Left ventricle myocardium superior (tissue), 1 donor: Measurements from ENCODE around the gene COBLL1. TPM values are rescaled to one million over a fixed set of nuclear protein-coding genes. Genes with fewer than 3 reads are reported as not detected.
A peak's percentile ranks its signal among the peaks of the same experiment; 100 is the strongest.
"Not testable (repeated sequence)": the region's sequence is repeated elsewhere in the genome, so short reads cannot be mapped to it uniquely, and the experiment has no call there.

Source experiments
- ATAC-seq: fragments of 200-7000 bp; cut with Tn5 transposase; one replicate; pipeline ENCODE4 v1.9.1; 2020; ENCODE audit warnings: mild to moderate bottlenecking, moderate library complexity
- DNase-seq: peaks from one replicate; pipeline ENCODE4 v3.0.0-alpha.2; 2020
- intact Hi-C: fragments of 100-400 bp; cut with micrococcal nuclease; formaldehyde crosslinking; loops from one replicate; pipeline ENCODE4 v1.11.0; 2022
- total RNA-seq: library from RNA; stranded (reverse); fragmentation: NEBNext Ultra II Directional; extraction: Animal tissue kit (Norgen Biotek cat#: 25700); gene quantifications from one replicate; pipeline ENCODE4 v1.2.1, GENCODE V29; 2021
- donor health status: DM: no; HTN: yes; CAD: no; lungs with severe emphysema.

COBLL1 gene
- total RNA-seq, 1 donor from 2014 or later, result 17.0 TPM

DNA sequence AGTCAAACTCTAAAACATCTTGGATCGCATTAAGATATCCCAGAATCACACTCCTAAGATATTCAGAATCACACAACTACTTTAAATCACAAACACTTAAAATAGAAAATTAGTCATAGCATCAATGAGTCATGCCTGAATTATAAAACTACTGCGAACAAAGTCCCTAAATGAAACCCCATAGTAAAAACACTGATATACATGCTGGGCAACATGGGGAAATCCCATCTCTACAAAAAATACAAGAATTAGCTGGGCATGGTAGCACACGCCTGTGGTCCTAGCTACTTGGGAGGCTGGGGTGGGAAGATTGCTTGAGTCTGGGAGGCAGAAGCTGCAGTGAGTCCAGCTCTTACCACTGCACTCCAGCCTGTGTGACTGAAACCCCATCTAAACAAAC is 101.7 kb downstream of the COBLL1 start:
- DNase-seq (no peak), ATAC-seq (peak; percentile 44)
- intact Hi-C loops, result no loop called here

DNA sequence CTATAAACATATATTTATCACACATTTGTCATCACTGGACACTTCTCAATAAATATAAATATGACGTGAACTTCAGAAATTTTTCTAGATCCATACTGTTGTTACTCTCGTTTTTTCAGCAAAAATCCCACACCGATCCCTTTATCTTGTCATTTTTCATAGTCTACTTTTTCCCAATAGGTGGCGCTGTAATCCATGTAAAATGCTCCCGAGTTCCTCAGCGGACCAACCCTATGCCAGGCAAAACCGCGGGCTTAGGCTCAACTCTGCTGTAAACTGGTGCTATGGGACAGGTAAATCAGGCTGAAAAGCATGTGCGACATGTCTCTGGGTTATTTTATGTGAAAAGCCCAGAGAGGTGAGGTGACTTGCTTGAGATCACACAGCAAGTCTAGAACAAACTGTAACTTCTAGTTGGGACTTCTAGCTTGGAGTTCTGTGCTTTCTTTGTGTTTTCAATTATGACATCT is 104.0 kb downstream of the COBLL1 start:
- intact Hi-C loops, result loop anchor here (1.0 kb wide), 1 partner anchor 180 kb away; no protein-coding TSS in a partner anchor
- ATAC-seq (peak; percentile 85), DNase-seq (peak; percentile 54)

DNA sequence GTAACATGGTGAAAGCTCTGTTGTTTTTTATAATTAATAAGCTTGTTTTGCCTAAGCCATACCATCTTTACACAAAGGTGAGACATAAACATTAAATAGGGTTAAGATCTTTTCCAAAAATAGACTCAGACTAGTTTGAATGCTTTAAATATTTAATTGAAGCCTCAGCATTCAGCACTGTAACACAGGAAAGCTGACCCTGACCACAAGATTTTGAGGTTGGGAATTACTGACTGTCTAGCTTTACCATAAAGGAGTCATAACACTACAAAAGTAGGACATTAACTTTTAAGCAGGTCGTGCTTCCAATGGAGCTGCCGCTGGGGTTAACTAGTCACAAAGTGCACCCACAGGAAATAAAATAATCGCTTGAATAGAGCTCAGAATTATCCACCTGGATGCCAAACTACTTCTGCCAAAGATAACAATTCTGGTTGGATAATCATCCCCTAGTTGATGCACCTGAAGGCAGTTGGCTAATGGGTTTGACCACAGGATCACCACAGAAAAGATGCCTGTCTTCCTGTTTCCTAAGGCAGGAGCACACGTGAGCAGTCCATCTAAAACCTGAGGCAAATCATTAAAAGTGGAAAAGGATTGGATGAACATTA is 106.2 kb downstream of the COBLL1 start:
- no peak for ATAC-seq
- no peak for DNase-seq
- intact Hi-C loops, result no loop called here

DNA sequence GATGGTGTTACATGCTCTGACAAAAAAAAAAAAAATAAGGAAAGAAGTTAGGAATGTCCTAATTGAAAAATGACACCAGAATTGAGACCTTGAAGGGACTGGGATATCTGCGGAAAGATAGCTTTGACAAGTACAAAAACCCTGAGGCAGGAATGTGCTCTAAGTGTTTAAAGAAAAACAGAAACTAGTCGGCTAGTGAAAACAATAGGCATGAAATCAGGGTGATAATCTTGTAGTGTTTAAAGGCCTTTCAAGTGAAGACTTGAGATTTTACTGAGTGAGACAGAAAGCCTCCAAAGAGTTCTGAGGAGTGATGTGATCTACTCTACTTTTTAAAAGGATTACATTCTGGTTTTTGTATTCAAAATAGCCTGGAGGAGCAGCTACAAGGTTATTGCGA is 107.4 kb downstream of the COBLL1 start:
- DNase-seq (no peak), ATAC-seq (no peak)
- intact Hi-C loops, result no loop called here

DNA sequence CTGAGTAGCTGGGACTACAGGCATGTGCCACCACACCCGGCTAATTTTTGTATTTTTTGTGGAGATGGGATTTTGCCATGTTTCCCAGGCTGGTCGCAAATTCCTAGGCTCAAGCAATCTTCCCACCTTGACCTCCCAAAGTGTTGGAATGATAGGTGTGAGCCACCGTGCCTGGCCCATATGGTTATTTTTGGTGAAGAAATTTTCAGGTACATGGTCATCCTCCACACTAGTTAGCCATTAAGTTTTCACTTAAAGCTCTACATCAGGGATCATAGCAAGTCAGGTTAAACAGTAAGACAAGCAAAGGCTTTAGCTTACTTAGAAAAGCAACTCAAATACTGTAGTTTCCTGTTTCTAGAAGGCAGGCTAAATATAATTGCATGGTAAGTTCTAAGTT is 116.1 kb downstream of the COBLL1 start:
- DNase-seq, result no peak
- no peak for ATAC-seq
- intact Hi-C loops, result no loop called here

DNA sequence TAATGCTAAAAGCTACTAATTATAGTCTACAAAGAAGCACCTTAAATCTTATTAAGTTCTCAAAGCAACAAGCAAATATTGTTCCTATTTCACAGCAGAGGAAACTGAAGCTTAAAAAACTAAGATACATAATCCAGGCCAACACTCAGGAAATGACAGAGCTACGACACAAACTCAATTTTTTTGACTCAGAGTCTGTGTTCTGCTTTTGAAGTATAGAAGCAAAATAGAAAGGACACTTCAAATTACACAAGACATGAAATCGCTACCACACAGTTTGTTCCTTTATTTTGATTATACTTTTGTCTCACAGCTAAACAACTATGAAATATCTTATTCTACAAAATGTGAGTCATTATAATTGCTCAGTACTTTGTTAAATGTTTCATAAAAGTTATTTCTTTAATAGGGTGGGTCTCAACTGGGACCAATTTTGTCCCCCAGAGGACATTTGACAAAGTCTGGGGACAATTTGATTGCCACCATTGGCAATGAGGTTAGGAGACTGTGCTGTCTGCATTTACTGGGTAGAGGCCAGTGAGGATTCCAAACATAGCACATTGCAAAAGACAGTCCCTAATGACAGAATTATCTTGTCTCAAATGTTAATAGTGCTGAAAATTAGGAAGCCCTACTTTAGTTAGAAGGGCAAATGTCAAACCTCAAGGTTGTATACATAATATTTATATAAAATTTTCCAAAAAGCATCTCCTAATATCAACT is 118.8 kb downstream of the COBLL1 start:
- peak; percentile 67 for ATAC-seq
- intact Hi-C loops, result no loop called here
- no peak for DNase-seq

DNA sequence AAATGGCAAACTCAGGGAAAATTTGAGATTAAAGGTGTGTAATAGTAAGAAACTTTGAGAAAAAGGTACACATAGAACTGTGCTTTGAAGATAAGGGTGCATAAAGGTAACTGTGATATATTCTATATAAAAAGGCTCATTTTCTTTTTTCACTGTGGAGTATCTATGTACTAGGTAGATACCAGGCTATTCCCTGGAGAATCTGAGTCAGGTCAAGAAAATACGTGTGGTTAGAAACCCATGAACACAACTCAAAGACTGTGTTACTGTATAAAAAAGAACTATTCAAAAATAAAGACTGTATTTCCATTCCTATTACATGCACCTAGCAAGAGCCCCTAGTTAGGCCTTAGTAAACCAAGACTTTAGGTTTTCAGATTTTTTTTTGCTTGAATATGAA is 120.2 kb downstream of the COBLL1 start:
- DNase-seq (no peak), ATAC-seq (no peak)
- intact Hi-C loops, result no loop called here

DNA sequence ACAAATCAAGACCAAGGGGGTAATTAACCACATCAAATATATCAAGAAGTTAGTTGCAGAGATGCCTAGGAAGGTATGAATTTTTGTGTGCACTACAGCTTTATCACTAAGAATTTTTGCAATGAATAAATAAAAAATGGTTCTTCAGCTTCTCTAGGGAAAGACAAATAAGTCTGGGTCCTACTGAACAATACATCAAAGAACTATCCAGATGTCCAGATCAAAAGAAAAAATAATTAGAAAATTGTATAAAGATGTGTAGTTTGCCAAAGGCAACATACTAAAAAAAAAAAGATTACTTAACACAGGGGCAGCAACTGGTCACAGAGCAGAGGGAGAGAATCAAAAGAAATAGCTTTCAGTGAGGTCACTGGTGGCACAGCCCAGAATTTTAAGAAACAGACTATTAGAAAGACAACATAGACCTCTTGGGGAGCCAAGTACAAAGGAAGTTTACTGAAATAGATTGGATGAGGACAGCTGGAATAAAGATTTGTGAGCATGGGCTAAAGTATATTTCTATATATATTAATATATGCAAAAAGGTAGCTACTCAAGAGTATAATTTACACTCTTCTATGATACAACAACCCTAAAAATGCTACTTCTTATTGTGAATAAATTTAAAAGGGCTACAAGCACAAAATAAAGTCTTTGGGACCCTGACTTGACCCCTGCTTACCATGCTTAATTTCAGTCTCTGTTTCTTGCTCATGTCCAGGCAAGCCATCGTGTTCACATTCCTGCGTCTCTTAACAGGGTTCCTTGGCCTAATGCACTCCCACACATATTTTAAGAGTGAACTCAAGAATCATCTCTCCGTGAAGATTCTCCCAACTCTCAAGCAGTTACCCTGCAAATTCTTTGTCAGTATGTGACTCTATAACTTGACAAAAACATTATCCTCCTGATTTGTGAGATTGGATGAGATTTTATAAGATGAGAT is 121.4 kb downstream of the COBLL1 start:
- intact Hi-C loops, result loop anchor here (10.0 kb wide), 1 partner anchor 155 kb away; no protein-coding TSS in a partner anchor
- peak; percentile 47 for ATAC-seq
- DNase-seq, result no peak

DNA sequence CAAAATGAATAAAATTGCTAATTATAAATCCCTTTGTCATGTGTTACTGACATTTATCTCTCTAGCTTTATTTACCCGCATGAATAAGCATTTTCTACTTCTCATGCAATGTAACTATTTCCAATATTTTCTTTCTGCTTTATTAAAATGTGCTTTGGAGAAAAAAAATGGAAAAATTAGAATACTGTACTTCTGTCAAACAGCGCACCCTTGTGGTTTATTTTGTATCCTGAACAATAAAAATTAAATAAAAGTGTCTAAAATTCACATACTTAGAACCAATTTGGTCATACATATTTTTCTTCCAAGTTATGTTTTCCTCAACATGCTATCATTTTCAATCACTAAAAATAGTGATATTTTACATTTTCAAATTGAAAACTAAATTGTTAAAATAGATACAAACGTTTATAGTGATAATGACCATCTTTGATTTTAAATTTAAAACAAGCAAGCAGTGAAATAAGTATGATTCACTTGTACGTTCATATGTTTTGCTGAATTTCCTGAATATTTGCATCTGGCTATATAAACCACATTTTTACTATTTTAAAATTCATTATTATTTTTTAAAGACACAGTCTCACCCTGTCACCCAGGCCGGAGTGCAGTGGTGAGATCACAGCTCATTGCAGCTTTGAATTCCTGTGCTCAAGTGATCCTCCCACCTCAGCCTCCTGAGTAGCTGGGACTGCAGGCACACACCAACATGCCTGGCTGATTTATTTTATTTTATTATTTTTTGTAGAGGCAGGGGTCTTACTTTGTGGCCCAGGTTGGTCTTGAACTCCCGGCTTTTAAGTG is 124.4 kb downstream of the COBLL1 start:
- intact Hi-C loops, result loop anchor here (10.0 kb wide), 1 partner anchor 152 kb away; no protein-coding TSS in a partner anchor
- ATAC-seq, result no peak

DNA sequence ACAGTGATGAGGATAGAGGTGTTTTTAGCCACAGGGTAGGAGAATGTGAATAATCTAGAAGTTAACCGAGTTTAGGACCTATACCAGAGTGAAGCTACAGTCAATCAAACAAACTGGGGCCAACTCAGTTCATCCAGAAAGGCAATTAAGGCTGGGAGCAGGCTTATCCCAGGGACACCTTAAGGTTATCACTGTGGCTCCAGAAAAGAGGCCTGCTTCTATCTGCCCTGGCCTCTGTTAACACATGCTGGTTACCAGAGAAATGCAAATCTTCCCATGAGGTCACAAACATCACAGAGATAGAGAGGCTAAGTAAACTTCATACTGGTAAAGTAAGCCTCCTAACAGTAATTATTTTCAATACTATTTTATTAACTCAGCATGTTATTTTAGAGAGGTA is 127.2 kb downstream of the COBLL1 start:
- ATAC-seq, result peak; percentile 65
- no peak for DNase-seq
- intact Hi-C loops, result loop anchor here (10.0 kb wide), 1 partner anchor 150 kb away; no protein-coding TSS in a partner anchor

More for the DNA sequence above, 124.4 kb downstream of the COBLL1 start:
- DNase-seq, result no peak

DNA sequence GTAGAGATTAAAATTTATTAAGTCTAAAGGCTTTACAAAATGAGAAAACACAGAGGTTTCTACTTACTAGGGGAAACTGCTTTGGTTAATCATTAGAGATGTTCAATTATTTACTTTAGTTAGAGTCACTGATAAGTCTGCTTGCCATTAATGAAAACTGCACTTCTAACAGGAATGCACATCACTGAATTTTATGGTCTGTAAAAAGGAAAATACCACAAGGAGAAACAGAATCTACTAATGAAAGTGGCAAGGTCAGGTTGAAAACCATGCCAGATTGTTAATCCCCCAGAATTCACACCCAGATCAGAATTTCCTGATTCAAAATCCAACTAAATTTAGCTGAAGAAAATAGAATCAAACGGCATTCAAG is 129.9 kb downstream of the COBLL1 start:
- ATAC-seq (no peak), DNase-seq (no peak)
- intact Hi-C loops, result loop anchor here (10.0 kb wide), 1 partner anchor 147 kb away; no protein-coding TSS in a partner anchor

DNA sequence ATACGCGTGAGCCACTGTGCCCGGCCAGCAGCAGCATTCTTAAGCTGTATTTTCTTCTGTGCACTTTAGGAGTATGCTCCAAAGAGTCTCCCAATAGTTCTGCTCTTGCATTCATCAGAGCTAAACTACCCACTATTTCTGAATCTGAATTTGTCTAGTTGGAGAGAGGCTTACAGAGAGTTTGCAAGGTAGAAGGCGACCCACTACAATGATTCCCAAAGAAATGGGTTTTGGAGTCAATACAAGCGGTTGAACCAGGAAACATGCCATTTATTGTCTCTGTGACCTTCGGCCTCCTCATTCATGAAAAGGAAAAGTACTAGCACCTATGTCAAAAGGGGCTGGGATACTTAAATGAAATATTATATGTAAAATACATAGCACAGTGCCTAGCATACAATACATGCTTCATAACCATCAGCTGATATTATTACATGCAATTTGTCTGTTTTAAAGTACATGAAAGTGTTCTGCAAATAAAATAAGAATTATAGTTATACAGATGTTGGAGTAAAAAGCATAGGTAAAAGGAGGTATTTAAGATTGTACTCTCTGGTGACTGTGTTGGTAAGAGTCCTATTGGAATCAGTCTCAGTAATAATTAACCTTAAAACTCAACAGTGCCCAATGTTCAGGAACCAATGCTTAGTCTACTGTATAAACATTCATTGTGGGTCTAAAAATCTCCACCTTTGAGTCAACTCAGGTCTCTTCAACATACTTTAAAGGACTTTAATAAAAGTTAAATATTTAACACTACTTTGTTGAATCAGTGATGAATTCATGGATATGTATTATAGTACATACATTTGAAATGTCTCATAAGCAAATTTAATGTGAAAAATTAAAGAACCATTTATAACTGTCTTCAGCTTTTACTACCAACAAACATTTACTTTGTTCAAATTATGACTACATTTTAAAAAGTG is 130.5 kb downstream of the COBLL1 start:
- intact Hi-C loops, result loop anchor here (10.0 kb wide), 1 partner anchor 146 kb away; no protein-coding TSS in a partner anchor
- ATAC-seq (no peak), DNase-seq (no peak)

DNA sequence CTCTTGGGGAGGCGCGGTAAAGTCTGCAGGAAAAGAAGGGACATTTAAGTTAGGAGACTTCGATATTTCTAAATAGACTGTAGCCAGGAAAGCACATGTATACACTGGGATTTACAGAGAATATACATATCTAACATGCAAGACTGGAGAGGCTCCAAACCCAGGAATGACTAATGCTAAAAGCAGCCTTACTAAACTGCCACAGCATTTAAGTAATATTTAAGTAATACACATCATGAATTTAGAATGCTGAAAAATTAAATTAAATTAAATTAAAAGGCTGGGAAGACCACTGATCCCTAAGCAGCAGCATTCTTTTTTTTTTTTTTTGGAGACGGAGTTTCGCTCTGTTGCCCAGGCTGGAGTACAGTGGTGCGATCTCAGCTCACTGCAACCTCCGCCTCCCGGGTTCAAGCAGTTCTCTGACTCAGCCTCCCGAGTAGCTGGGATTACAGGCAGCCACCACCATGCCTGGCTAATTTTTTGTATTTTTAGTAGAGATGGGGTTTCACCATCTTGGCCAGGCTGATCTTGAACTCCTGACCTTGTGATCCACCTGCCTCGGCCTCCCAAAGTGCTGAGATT is 131.3 kb downstream of the COBLL1 start:
- intact Hi-C loops, result loop anchor here (10.0 kb wide), 1 partner anchor 146 kb away; no protein-coding TSS in a partner anchor
- ATAC-seq, DNase-seq: not testable (repeated sequence)

DNA sequence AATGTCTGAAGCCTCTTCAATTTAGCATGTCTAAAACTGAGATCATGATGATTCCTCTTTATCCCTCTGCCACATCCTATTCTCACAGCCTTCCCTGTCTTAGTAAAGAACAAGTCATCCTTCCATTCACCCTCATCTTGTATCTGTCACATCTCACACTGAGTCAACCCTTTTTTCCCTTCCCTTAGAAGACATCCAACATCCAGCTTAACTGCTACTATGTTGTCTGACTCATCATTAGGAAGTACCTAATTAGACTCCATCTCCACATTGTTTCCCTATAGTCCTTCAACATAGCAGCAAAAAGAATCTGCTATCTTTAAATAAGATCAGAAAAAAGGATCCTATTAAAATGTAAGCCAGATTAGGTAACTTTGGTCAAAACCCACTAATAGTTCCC is 135.1 kb downstream of the COBLL1 start:
- no peak for DNase-seq
- intact Hi-C loops, result no loop called here
- no peak for ATAC-seq

DNA sequence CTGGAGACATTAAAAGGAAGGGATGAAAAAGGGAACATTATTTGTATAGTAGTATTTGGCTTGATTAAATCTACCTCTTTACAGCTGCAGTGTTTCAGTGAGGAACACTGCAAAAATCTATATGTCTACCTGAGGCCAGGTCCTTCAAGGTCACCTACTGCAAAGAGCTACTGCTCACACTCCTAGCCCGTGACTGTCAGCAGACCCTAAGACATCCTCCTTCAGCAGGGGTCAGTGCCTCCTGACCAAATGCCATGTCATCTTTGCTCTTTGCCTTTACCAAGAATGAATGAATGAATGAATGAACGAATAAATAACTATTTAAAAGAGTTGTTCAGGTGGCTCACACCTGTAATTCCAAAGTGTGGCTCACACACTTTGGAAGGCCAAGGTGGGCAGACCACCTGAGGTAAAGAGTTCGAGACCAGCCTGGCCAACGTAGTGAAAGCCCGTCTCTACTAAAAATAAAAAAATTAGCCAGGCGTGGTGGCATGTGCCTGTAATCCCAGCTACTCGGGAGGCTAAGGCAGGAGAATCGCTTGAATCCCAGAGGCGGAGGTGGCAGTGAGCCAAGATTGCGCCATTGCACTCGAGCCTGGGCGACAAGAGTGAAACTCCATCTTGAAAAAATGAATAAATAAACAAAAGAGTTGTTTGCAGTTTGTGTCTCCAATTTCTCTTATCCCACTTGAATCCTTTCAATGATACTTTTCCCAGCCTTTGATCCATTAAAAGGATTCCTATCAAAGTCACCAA is 136.0 kb downstream of the COBLL1 start:
- ATAC-seq, result no peak
- DNase-seq, result no peak
- intact Hi-C loops, result no loop called here

DNA sequence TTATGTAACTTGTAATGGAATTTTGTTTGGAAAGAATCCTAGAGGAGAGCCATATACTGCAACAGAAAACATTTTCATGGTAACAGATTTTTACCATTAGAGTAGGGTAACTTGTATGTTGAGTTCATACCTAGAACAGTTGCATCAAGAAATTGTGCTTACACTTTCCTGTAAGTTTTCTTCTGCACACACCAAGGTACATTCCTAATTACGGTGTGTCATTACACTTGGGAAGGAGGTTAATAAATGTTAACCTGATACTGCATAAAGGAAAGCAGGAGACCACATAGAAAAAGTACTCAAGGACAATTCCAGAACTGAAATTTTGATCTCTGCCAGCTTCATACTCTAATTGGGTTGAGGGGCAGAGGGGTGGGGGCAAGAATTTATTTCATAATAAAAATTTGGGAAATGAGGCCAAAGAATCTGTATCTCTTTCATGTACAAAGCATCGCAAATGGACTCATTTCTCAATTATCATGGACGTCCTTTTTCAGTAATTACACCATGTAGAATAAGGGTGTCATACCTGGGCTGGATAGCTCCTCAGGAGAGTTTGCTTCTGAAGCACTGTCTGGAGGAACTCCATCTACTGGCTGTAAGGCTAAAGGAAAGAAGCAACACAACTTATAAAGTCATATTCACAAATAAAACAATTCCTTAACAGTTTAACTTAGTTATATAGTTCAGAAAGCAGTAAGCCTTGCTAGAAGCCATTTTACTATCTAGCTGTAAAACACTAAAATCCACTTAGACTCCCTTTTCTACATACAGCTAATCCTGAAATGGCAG is 137.5 kb downstream of the COBLL1 start:
- no peak for DNase-seq
- no peak for ATAC-seq
- intact Hi-C loops, result no loop called here
